Glomerular visceral epithelial cell (primary cell): ENCODE measurements around the gene SULT1A2.
"Not testable (repeated sequence)": the region's sequence is repeated elsewhere in the genome, so short reads cannot be mapped to it uniquely, and the experiment has no call there.

Experiments used
- DNase-seq: peaks from one replicate; pipeline ENCODE4 v3.0.0-alpha.2; 2016; ENCODE audit errors: extremely low spot score

Gene SULT1A2

DNA sequence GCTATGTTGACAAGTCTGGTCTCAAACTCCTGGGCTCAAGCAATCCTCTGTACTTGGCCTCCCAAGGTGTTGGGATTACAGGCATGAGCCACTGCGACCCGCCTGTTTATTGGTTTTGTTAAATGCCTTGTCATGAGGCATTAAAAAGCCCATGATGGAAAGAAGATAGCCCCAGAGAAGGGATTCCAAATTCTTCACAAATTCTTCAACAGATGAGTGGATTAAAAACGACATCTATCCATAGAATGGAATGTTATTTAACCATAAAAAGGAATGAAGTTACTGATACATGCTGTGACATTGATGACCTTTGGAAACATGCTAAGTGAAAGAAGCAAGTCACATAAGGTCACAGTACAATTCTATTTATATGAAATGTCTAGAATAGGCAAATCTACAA, 38.4 kb downstream of the SULT1A2 start:
- DNase-seq, result no peak

DNA sequence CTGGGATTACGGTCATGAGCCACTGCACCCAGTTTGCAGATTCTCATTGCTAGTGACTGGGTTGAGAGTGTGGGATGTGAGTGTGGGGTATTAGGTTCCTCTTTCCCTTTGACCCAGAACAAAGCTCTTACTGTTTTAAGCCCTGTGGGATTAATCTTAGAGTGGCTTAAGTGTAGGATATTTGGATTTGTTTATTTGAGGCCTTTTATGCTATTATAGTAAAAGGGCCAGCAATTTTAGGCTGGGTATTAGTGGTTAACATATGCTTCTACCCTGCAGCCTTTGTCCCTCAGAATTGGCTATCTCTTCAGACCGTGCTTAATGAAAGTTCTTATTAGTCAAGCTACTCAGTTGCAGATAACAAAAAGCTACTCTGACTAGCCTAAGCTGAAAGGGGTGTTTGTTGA, 39.9 kb downstream of the SULT1A2 start:
- DNase-seq, result no peak

DNA sequence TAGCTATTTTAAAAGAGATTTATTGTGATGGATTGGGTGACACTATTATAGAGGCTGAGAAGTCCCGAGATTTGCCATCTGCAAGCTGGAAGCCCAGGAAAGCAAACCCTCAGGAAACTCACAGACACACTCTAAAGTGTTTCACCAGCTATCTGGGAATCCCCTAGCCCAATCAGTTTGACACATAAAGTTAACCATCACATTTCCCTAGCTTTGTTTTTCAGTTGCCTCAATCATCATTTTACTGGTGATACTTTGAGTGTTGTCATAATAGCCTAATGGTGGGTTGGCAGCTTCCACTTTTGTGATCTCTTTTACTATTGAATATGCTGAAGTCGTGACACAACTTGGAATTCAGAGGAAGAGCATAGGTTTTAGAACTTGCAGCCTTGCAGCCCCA, 41.3 kb downstream of the SULT1A2 start:
- DNase-seq, result no peak

DNA sequence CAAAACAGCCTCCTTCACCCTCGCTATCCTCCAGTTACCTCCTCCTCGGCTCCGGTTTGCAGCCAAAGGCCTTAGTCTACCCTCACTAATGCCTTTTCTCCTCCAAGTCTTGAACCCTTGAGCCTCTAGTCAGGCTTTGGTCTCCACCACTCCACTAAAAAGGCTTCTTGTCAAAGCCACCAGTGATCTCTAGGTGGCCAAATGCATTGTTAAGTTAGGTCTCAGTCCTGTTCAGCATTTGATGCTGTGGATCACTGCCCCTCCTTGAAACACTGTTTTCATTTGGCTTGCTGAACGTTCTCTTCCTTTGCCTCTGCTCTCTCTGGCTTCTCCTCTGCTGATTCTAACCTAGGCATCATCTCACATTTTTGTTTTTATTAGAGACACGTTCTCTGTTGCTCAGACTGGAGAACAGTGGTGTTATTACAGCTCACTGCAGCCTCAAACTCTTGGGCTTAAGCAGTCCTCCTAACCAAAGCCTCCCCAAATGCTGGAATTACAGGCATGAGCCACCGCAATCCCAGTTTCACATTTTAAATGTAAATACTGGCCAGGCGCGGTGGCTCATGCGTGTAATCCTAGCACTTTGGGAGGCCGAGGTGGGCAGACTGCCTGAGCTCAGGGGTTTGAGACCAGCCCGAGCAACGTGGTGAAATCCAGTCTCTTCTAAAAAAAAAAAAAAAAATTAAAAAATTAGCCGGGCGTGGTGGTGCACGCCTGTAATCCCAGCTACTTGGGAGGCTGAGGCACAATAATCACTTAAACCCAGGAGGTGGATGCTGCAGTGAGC, 42.0 kb downstream of the SULT1A2 start:
- no peak for DNase-seq

DNA sequence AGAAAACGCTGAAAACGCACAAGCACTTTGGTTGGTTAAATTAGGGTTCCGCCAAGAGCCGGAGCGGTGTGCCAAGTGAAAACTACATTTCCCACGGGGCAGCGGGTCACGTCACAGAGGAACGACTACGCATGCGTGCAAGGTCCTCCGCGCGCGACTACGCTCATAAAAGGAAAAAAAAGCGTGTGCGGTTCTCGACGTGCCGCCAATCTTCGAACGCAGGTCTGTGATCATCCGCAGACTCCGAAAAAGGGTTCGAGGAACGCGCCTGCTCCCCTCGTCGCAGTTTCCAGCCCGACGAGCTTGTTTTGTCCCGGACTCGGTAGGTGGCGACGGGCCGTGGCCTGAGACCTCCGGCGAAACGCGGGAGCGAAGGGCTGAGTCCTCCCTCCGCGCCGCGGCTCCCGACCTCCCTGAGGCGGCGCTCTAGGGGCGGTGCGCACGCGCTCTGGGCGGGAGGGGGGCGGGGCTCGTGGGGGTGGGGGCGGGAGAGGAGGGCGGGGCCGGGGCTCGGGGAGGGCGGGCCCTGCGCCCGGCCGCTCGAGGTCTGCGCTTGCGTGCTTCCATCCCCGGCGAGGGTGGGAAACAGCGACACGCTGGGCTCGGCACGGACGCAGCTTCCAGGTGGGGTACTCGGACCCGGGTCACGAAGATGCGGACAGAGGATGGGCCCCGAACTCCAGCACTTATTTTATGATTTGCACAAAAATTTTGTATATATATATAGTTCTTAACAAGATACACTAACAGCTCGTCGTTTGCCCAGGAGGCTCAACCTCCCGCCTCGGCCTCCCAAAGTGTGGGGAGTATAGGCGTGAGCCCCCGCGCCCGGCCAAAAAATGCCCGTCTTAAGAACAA, 42.8 kb downstream of the SULT1A2 start, which contains the start of gene SGF29:
SGF29 (plus strand) TSS at position 145 of the 858 bp plus-strand sequence. CDS start 27,150 bp downstream, outside the sequence.
- DNase-seq, result peak; percentile 86

DNA sequence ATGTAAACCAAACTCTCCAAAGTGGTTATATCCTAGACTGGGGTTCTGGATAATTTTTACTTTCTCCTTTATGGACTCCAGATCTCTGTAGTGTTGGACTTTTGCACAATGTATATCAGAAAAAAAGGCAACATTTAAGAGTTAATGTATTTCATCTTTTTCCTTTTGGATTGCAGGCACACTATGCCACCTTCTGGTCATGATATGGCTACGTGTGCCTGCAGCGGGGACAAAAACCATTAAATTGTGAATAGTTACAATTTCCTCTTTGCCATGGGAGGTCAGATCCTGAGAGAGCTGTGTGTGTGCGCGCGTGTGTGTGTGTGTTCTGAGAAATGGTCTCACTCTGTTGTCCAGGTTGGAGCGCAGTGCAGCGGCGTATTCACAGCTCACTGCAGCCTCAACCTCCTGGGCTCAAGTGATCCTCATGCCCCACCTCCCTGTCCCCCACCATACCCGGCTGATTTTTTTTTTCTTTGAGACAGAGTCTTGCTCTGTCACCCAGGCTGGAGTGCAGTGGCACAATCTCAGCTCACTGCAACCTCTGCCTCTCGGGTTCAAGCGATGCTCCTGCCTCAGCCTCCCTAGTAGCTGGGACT, 47.5 kb downstream of the SULT1A2 start:
- peak; percentile 28 for DNase-seq

DNA sequence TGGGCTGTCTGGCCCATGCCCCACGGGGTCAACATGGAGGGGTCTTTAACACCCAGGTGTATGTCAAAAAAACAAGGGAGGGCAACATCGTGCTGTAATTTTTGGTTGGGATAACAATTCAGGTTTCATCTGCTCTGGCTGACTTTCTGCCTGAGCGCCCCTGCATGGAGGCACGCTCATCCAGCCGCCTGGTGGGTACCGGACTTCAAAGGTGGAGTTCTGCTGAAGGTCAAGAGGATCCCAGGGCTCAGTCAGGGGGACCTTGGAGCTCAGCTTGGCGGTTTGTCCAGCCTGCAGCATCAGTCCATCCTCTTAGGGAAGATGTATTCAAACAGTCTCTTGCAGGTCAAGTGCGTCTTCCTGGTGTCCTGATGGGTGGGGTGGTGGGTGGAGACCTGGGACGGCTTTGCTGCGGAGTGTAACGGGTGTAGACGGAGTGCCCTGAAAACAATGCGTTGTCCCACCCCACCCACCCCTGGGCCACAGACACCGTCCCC, 48.5 kb downstream of the SULT1A2 start:
- DNase-seq, result no peak

DNA sequence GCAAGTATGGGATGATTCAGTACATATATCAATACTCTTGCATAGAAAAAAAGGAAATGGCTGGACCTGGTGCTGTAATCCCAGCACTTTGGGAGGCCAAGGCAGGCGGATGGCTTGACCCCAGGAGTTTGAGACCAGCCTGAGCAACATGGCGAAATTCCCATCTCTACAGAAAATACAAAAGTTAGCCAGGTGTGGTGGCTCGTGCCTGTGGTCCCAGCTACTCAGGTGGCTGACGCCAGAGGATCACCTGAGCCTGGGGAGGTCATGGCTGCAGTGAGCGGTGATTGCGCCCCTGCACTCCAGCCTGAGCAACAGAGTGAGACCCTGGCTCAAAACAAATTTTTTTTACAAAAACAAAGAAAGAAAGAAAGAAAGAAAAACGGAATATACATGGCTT, 50.2 kb downstream of the SULT1A2 start:
- DNase-seq, result no peak

DNA sequence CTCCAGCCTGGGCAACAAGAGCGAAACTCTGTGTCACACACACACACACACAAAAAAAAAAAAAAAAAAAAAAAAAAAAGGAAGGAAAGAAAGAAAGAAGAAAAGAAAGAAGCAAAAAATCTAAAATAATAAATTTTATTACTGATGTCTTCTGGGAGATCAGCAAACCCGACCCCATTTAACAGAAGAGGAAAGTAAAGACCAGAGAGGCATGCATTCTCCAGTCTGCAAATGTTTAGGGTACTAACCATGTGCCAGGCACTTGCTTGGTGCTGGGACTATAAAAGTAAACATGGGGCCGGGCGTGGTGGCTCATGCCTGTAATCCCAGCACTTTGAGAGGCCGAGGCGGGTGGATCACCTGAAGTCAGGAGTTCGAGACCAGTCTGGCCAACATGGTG, 50.9 kb downstream of the SULT1A2 start:
- not testable (repeated sequence) for DNase-seq

DNA sequence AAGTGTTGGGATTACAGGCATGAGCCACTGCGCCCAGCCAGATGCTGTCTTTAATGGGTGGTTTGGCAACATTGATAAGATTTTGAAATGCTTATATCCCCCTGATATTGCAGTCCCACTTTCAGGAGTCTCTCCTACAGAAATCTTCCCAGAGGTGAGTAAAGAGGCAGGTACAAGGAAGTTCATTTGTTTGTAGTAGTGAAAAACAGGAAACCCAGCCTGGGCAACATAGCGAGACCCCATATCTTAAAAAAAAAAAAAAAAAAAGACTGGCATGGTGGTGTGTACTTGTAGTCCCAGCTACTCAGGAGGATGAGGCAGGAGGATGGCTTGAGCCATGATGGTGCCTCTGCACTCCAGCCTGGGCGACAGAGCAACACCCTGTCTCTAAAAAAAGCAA, 51.9 kb downstream of the SULT1A2 start:
- DNase-seq, result no peak

DNA sequence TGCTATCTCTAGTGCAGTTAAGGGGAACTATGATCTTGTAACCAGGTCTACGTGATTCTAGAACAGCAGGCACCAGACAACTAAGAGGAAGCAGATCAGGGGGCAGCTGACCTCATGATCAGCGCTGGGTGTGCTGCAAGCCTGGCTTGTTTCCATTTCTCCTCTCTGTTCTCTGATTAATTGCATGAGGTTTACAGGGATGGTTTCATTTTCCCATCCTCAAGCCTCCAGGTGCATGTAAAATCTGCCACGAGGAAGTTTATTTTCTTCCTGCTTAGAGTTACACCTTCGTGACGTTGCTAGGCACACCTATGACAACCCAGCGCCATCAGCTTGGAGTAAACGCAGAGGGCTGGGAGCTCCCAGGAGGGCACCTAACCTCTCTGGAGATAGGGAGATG, 53.8 kb downstream of the SULT1A2 start:
- DNase-seq, result peak; percentile 12

DNA sequence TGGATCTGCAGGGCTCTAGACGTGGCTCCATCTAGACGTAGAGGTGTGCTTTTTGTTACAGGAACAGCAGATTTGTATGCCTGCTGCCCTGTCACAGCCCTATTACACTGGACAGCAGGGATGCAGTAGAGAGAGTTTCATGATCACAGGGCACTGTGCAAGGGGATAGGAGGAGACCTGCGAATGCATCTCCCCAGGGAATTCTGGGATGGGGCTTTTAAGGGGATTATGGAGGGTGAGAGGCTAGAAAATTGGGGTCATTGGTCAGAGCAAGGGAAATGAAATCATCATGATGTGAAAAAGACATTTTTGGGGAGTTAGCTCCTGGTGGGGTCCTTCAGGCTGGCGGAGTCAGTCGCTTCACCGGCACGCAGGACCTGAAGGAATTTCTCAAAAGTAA, 54.2 kb downstream of the SULT1A2 start:
- no peak for DNase-seq
